ENCODE results near the gene F8.
"Not testable (repeated sequence)": the region's sequence is repeated elsewhere in the genome, so short reads cannot be mapped to it uniquely, and the experiment has no call there.

Gene F8

DNA sequence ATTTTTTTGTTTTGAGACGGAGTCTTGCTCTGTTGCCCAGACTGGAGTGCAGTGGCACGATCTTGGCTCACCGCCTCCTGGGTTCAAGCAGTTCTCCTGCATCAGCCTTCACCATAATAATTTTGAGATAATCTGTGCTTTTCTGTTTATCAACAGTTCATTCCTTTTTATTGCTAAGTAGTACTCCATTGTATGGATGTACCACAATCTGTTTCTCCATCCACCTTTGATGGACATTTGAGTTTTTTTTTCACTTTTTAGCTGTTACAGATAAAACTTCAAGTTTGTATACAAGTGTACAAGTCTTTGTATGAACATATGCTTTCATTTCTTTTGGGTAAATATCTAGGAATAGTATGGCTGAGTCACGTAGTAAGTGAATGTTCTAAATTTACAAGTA, 13.2 kb upstream of the F8 start:
- FAIRE-seq (no peak), DNase-seq (ENCODE audit: insufficient read length, low spot score) (no peak)

DNA sequence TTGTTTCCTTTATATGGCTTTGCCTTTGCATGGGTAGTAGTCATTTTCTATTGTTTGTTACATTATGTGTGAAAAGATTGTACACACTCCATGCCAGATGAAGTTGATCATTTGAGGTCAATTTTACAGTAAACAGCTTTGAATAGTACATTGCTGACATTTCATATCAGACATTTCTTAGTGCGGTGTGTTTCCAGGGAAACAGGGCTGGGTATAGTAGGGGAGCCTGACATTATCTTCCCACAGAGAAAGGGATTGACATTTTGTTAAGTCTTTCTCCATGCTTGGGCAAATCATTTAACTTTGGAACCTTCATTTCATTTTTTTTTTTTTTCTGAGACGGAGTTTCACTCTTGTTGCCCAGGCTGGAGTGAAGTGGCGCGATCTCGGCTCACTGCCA, 9.1 kb upstream of the F8 start:
- no peak for FAIRE-seq
- no peak for DNase-seq (ENCODE audit: insufficient read length, low spot score)

DNA sequence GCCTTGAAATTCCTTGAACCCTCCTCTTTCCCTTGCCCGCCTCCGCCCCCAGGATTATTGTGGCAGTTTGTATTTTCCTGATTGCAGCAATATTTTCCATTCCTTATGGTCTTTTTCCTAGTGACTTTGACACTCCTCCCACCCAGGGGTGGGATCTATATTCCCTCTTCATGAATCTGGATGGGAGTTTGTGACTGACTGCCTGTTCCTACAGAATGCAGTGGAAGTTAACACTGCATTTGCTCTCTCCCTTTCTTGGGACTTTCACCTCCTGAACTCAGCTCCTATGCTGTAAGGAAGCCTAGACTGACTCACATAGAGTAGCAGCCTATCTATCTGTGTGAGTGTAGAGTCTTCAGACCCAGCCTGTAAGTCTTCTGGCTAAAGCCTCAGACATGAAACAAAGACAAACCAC, 6.4 kb upstream of the F8 start:
- DNase-seq (ENCODE audit: insufficient read length, low spot score) = no peak
- no peak for FAIRE-seq

DNA sequence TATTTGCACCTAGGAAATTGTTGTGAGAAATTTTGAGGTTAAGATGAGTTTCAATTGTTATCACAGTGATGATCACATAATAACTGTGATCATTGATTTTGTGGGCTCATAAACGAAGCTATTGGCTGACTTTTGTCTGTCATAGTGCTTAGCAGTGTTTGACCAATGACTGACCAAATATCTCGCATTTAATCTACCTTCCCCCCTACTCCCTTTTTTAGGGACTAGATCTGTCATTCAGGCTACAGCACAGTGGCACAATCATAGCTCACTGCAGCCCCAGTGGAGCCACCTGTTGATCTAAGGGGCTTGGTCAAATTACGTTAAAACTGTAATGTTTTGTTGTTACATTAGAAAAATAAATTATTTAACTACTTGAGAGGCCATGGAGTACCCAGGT, 5.6 kb upstream of the F8 start:
- no peak for FAIRE-seq
- no peak for DNase-seq (ENCODE audit: insufficient read length, low spot score)

DNA sequence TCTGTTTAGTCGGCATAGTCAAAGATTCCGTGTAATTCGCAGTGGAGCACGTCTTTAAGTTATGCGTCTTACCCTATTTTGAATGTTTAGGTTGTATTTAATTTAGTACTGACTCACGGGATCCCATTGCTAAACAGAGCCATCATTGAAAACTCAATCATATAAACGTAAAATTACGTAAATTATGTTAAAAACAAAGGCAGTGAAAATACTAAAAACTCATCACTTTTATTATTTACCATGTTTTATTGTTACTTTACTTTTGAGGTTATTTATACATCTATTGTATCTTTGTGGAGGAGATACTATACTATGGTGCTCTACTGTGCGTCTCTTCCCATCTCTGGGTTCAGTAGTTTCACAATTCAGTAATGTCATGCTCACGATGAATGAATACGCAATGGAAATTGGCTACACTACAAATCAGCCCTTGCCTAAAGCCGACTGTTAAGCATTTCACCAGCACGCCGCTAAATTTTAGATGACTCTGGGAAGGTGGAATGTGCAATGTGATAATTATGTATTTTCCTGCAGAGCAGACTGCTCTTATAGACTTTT, 5.1 kb upstream of the F8 start:
- no peak for FAIRE-seq
- no peak for DNase-seq (ENCODE audit: insufficient read length, low spot score)

DNA sequence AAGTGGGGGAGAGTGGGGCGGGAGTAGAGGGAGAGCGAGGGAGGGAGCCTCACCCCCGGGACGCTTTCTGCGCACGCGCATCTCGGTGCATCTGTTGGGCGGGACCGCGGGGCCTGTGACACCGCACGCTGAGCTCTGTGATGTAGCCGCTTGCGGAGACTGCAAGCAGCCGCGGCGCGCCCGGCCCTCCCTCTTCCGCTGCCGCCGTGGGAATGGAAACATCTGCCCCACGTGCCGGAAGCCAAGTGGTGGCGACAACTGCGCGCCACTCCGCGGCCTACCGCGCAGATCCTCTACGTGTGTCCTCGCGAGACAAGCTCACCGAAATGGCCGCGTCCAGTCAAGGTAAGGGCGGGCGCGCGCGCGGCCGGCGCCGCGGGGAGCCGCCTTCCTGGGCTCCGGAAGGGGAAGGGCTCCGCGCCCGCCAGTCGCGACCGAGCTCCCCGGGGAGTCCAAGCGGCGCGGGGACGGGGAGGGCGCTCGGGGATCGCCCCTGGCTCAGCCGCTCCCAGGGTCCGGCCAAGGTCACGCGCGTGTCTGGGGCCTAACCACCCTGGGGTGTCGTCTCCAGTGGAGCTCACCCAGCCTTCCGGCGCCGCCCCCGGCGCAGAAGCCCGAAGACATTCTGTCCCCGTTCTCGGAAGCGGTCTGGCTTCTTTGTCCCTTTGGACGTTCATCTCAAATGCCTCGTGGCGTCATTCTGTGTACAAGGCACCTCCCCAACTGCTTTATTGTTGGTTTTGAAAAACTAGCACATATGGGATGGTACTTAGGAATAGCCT, 4.4 kb upstream of the F8 start, which contains the start of gene FUNDC2:
FUNDC2 (plus strand) TSS at position 118 of the 782 bp plus-strand sequence; CDS start at position 213, 95 bp downstream.
- DNase-seq (ENCODE audit: insufficient read length, low spot score) (peak; percentile 5), FAIRE-seq (peak; percentile 77)

DNA sequence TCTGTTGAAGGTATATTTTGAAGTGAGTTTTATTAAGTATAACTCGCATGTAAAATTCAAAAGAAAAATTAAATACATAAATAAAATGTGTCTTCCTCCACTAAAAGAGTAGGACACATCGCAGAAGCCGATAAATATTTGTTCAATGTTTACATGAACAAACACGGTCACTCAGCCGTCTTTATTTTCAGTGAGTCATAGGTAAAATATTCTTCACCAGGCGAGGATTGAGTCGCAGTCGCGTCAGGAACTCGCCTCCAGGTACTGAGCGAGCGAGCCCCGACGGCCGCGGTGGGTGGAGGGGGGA, 3.9 kb upstream of the F8 start:
- FAIRE-seq (no peak), DNase-seq (ENCODE audit: insufficient read length, low spot score) (peak; percentile 69)

DNA sequence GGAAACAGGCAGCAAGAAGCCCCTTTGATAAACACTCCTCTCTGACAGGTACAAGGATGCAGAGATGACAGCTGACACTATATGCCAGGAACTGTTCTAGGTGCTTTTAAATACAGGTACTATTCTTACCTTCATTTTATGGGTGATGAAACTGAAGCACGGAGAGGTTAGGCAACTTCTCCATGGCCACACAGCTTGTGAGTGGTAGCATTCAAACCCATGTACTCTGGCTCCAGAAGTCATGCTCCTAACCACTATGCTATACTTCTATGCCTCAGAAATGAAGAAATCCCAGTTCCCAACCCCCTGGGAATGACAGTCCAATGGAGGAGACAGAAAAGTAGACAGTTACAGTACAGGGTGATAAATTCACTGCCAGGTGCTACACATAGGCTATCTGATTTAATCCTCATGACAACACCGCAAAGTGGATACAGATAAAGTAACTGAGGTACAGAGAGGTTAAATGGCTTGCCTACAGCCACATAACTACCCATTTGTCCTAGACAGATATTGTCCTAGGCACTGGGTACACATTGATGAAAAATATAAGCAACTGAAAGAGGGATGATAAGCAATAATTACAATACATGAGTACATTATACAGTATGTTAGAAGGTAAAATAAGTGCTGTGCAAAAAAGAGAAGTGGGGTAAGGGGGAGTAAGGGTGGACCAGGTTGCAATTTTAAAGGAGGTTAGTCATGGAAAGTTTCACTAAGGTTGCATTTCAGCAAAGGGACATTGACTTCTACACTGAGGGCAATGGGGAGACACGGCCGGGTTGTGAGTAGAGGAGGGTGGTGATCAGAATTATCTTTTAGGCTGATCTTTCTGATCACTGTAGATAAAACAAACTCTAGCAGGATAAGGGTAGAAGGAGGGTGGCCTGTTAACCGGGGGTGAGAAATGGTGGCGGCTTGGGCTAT, 1.6 kb upstream of the F8 start:
- no peak for FAIRE-seq
- DNase-seq (ENCODE audit: insufficient read length, low spot score) = no peak

DNA sequence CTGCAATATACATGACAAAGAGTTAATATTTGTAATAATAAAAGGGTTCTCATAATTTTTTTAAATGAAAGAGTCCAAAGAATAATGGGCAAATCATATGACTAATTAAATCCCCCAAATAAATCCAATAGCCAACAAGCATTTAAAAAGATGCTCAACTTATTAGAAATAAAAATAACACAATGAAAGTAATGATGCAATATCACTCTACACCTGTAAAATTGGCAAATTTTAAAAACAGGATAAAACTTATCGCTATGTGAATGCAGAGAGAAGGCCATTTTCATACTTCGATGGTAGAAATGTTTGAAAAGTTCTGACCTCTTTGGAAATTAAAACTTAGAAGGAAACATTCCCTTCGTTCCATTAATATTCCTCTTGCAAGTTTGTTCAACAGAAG, 1.9 kb downstream of the F8 start:
- DNase-seq (ENCODE audit: insufficient read length, low spot score) = no peak
- FAIRE-seq = no peak

DNA sequence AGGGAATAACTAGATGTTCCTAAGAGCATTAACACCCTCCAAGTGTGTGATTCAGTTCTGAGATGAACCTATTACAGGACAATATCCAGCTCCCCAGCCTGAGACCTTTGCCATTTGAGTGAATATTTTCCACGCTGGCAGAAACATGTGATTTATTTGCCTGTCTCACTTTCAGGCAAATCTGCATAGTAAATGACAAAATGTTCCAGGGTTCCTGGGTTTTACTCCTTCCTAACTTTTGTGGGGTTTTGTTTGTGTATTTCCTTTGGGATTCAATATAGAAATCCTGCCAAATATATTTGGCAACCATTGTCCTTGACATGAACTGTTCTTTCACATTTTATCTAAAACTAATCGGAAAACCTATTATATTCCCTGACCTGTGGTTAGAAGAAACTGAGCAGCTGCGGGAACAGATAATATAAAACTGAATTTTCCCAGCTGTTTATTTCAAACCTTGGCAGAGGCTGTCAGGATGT, 12.5 kb downstream of the F8 start:
- FAIRE-seq (no peak), DNase-seq (ENCODE audit: insufficient read length, low spot score) (no peak)

DNA sequence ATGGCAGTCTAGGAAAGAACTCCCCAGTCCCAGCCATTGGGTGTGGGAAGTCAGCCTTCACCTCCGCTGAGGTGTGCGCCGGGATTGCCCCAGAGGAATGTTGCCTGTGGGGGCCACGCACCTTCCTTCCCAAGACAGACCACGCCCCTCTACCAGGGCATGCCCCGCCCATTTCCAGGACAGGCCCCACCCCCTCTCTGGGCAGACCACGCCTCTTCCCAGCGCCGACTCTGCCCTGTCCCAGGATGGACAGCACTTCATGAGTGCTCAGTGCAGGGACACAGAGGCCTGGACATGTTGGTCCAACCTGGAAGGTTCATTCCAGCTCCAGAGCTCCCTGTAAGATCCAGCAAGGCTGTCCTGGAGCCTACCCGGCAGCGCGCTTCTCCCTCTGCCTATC, 13.9 kb downstream of the F8 start:
- not testable (repeated sequence) for FAIRE-seq; DNase-seq (ENCODE audit: insufficient read length, low spot score)

DNA sequence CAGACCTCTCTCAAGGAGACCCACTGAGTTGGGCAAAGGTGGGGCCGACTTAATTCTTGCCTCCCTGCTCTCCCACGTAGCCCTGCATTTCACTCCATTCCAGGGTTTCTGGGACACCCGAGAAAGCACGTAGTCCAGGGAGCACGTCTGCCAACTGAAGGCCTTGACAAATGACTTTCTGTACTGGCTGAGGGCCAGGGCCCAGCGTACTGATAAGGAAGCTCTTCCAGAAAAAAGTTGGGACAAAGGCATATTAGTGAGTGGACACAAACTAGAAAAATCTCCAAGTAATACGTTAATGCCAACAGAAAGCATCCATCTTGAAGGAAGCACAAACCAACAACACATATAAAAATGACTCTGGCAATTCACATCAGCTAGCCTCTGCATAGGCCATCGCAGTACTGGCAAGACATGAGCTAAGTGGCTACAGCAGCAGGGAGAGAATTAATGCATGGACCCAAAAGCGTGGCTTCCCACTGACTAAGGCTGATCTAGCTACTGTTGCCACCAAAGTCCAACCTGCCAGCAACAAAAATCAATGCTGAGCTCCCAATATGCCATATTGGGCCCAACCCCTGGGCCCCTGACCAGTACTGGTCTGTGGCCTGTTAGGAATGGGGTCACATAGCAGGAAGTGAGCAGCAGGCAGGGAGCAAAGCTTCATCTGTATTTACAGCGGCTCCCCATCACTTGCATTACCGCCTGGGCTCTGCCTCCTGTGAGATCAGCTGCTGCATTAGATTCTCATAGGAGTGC, 15.4 kb downstream of the F8 start:
- FAIRE-seq; DNase-seq (ENCODE audit: insufficient read length, low spot score): not testable (repeated sequence)

DNA sequence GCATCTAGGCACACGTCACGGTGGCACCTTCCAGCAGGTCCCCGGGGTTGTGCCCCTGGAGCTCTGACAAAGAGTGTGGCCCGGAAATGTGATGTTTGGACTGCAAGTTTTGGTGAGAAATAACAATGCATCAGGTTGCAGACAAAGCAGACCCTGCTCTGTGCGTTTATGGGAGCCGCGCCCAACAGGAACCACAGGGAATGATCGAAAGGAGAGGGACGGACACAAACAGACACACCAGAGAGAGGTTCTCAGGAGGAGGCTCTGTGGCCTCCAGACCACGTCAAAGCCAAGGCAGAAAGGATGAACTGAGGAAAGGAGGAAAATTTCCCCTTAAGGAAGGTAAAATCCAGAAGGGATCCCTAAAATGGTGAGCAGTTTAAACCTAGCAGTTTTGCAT, 16.1 kb downstream of the F8 start:
- FAIRE-seq; DNase-seq (ENCODE audit: insufficient read length, low spot score): not testable (repeated sequence)

DNA sequence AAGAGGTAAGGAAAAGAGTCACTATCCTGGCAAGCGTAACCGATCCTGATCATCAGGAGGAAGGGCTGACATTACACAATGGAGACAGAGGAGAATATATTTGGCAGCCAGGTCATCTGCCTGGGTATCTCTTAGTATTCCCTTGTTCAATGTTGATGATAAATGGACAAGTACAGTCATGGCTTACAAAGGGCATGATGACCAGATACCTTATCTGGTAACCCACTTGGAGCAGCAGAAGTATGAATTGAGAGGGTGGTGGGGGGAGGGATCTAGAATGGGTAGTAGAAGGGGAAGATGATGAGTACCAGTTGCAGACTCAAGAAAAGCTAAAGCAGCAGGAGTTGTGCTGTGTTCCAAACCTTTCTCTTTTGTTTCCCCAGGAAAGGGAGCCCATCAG, 17.3 kb downstream of the F8 start:
- FAIRE-seq = no peak
- no peak for DNase-seq (ENCODE audit: insufficient read length, low spot score)

DNA sequence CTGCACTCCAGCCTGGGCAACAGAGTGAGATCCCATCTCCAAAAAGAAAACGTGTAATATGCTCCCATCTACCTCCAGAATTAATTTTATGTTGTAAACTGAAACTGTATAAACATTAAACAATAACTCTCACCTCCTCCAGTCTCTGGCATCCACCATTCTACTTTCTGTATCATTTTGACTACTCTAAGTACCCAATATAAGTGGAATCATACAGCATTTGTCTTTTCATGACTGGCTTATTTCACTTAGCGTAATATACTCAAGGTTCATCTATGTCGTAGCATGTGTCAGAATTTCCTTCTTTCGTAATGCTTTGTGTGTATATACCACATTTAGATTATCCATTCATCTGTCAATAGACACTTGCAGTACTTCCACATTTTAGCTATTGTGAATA, 20.6 kb downstream of the F8 start:
- DNase-seq (ENCODE audit: insufficient read length, low spot score) = no peak
- FAIRE-seq = no peak

DNA sequence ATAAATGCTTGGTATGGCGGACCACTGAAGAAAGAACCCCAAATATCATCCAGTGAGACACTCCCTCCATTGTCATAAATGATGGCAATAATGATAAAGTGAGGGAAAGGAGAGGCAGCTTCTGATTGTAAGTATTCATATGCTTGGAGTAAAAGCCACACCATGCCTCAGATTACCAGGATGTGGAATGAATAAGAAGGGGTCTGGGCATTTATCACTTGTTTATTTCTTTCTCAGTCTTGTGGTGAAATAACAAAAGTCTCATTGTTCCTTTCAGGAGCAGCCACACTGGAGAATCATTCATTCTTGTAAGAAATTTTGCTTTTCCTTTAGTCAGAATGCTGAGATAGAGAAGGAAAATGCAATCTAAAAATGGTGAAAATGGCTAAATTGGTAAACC, 21.7 kb downstream of the F8 start:
- no peak for FAIRE-seq
- DNase-seq (ENCODE audit: insufficient read length, low spot score) = no peak

DNA sequence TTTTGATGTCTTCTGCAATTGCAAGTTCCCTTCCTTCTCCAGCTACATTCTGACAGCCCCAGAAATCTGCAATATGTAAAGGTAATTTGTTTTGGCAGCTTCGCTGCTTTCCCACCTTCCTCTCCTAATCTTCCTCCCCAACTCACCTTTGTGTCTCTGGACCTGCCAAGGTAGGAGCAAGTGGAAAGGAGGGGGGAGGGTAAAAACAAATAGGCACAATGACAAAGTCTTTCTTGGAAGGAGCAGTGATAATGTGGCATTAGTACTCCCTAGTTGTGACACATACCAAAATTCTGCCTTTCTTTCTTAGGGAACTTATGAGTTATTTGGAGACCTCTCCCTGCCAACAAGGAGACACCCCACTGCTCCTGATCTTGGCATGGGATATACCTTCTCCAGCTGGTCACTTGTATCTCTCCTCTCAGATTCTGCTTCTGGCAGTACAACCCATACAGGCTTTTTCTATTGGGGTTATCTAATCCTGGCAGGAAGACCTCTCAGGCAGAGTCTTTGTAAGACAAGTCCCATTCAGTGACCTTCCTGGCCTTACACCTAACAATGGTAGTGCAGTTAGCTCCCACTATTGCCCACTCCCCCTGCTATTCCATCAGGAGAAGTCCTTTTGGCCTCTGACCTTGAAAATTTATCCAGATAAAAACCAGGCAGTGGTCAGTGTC, 24.2 kb downstream of the F8 start:
- FAIRE-seq (no peak), DNase-seq (ENCODE audit: insufficient read length, low spot score) (no peak)

DNA sequence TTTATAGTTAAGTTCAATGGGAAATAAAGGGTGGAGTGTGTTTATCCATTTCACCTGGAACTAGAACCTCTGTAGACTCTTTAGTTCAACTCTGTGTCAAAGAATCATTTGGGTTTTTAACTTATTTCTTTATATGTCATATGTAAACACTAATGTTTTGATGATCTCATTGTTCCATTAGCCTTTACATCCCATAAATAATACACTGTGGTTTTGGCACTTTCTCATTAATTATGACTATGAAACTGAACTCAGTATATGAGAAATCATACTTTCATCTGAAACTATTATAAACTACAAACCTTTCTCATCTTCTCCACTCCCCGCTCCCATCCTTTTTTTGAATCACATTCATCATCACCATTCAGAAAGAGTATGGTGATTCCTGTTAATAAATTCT, 31.0 kb downstream of the F8 start:
- no peak for DNase-seq (ENCODE audit: insufficient read length, low spot score)
- FAIRE-seq = no peak

DNA sequence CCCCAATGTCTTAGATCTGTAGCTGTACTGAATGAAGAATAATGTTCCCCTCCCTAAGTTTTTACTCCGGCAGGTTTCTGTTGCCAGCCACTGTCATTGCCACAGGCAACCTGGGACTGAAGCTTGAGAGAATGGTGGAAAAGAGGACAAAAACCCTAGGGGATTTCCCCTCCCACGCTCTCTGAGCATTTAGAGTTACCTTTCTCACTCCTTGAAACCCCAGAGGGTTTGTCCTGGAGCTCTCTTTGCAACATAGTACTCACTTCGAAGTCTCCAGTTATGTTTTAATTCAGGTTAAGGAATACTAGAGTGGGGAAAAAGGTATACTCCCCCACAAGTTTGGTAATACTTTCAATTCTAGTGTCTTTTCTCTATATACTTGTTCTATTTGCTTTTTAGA, 31.5 kb downstream of the F8 start:
- FAIRE-seq (no peak), DNase-seq (ENCODE audit: insufficient read length, low spot score) (no peak)

DNA sequence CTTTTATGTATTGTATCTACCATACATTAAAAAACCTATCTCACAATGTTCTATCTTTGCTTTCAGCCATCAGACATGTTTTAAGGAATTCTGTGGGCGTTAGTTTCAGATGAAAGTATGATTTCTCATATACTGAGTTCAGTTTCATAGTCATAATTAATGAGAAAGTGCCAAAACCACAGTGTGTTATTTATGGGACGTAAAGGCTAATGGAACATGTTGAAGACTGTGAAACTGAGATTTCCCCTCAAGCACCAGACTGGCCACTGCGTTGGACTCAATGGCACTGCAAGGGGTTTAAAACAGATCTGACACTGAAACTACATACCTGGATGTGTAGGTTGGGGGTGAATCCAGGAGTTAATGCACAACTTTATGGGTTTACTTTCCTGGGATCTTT, 32.0 kb downstream of the F8 start:
- DNase-seq (ENCODE audit: insufficient read length, low spot score) (no peak), FAIRE-seq (no peak)

Measured in HTR-8/SVneo (cell line).